Activated naive CD4-positive, alpha-beta T cell (primary cell): Measurements from ENCODE around the gene CNDP2.

Experiments
- DNase-seq, 4 experiments: peaks; one replicate each; lab custom pipeline; 2025; lab: John Stamatoyannopoulos, UW

Gene CNDP2

DNA sequence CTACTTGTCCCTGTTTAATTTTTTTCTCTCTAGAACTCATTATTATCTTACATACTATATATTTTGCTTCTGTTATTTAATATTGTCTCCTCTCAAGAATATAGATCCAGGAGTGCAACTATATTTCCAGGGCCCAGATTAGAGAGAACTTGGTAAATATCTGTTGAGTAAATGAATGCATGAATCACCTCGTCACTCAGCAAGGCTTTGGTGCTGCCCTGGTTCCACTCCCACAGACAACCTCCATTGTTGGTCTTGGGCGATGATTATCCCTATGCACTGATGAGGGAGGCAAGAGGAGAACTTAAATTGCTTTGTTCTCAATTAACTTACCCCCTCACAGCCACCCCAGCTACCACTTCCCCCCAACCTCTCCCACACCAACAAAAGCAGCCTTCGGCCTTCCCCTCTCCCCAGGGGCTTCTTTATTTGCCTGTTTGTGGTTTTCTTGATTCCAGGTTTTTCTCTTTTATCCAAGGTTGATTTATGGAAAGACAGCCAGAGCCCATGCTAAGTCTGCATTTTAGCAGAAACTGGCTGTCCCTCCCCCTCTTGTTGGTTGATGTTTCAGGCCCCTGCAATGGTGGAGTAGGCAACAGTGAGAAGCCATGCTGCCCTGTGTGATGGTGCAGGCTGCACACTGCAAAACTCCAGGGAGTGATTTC is 22.1 kb upstream of the CNDP2 start:
- DNase-seq, result no peak

DNA sequence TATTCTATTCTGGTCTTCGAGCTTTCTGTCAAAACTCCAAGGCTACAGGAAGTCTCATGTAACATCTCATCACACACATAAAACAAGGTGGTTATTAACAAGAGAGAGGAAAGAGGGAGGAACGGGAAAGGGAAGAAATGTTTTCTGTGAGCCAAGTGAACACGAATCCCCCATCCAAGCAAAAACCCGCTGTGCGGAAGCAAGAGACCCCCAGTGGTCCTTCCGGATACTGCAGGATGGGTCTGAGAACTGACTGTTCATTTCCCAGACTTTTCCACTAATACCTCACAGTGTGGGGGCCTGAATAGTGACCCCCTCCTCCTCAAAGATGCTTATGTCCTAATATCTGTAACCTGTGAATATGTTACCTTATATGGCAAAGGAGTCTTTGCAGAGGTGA is 20.0 kb upstream of the CNDP2 start:
- DNase-seq, result no peak

DNA sequence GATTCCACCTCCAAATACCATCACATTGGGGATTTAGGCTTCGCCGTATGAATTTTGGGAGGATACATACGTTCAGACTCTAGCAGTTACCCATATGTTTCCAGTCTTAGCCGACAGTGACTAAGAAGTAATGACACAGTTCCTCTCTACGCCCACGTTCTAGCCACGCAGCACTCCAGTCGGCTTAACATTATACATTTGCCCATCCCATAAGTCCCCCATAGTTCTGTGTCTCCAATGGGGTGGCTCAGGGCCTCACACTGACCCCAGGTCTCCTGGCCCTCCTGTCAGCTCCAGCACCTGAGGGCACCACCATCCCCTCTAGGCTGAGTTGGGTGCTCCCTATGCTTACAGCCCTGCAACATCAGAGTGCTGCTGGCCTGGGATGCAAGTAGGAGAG is 18.4 kb upstream of the CNDP2 start:
- DNase-seq, result no peak

DNA sequence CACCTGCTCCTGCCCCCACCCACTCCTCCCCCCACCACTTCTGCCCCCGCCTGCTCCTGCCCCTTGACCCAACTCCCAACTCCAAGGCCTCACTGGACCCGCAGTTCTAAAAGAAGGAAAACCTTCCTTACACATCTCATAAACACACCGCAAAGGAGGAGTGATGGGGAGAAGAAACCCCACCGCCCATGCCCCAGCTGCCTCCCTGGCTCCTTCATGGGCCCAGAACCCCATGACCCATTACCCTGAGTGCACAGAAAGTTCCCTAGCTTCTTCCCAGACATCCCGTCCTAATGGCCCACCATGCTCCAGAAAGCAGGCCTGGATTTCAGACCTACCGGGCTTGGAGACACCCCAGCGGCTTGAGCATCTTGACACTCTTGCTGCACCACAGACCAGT is 17.8 kb upstream of the CNDP2 start:
- DNase-seq, result no peak

DNA sequence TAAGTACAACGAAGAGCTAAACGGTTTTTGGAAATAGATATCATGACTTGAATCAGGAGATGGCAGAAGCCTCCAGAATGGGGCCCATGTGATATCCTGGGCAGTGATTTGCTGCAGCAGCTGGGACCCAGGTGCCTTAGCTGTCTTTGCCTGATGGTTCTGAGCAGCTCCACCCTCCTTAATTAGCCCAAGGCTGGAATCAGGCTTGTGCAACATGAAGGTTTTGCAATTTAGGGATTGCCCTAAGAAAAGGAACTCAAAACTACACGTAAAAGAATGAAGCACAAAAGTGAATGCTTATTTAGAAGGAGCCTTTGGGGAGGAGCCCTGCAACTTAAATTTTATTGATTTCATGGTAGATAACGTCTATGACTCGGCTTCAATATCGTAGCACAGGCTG is 17.3 kb upstream of the CNDP2 start:
- no peak for DNase-seq

DNA sequence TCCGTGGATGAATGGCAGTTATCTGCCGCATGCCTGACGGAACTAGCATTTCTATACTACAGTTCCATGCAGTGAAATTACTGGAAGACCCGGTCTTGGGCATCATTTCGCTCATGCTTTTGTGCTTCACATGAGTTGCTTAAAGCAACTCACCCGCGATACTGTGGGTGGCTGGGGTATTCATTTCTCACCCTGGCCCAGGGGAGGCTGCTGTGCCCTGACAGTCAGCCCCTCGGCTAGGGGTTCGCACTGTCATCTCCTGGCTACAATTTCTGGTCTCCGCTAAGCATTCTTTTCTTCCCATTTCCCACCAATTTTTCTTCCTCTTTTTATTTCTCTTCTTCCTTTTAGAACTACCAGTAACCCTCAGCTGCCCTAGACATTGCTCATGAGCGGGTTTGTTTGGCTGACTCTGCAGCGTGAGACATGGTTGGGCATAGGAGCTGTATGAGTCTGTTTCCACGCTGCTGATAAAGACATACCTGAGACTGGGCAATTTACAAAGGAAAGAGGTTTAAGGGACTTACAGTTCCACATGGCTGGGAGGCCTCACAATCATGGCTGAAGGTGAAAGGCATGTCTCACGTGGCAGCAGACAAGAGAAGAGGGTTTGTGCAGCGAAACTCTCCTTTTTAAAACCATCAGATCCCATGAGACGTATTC is 16.5 kb upstream of the CNDP2 start:
- no peak for DNase-seq

DNA sequence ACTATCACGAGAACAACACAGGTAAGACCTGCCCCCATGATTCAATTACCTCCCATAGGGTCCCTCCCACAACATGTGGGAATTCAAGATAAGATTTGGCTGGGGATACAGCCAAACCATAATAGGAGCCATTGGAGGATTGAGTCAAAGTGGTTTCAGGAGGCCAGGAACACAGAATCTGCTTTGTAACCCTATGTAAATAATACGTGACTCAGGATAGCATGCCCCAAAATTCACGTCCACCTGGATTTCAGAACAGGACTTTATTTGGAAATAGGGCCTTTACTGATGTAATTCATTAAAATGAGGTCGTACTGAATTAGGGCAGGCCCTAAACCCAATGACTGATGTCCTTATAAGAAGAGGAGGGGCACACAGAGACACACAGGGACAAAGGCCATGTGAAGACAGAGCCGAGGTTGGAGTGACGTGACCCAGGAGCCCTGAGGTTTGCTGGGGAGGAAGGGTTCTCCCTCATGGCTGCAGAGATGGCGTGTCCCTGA is 16.0 kb upstream of the CNDP2 start:
- no peak for DNase-seq

DNA sequence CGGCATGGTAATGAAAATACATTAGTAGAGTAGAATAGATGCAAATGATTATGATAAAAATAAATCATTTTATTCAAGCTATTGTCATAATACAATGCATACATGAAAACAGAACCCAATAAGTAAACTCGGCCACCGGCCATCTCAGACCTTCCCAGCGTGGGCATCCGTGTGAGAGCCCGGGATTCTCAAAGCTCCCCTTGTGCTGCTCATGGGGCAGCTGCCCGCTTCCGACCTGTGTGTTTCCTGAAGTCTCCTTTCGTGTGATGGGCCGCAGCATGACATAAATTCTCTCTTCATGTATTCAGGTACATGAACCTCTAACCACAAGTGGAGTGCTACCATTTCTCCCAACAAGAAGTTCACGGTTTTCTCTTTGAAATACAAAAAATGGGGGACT is 13.5 kb upstream of the CNDP2 start:
- DNase-seq, result no peak

DNA sequence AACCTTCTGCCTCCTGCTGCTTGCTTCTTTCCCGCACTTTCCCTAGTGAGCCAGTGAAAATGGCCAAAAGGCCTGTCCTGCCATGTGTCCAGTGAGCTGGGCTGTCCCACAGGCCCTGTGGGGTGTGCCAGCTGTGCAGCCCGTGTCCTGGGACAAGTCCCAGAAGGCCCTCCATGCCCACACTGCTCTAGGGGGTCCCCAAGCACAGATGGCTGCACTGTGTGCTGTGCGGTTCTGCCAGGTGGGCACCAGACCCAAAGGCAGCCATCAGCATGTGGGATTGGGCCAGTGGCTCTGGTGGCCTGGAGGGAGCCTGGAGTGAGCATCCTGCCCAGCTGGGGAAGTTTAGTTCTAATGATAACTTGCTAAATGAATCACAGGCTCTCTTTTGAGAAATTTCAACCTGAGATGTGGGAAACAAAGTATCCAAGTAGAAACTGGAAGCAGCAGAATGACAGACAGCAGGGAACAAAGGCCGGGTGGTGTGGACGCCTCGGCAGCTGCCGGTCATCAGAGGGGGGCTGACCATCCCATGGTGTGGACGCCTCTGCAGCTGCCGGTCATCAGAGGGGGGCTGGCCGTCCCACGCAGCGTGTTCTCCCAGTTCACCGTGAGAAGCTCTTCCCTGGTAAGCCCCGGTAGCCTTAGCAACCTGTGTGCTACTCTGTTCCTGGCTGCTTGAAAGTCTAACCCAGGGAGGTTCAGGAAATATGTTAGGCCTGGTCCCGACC is 9.9 kb upstream of the CNDP2 start:
- no peak for DNase-seq

DNA sequence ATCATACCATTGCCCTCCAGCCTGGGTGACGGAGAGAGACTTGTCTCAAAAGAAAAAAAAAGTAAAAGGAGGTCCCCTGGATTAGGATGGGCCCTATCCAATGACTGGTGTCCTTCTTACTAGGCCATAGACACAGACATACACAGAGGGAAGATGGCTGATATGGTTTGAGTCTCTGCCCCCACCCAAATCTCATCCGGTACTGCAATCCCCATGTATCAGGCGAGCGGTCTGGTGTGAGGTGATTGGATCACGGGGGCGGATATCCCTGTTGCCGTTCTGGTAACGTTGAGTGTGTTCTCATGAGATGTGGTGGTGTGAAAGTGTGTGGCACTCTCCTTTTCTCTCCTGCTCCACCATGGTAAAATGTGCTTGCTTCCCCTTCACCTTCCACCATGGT is 7.8 kb upstream of the CNDP2 start:
- DNase-seq, result no peak

DNA sequence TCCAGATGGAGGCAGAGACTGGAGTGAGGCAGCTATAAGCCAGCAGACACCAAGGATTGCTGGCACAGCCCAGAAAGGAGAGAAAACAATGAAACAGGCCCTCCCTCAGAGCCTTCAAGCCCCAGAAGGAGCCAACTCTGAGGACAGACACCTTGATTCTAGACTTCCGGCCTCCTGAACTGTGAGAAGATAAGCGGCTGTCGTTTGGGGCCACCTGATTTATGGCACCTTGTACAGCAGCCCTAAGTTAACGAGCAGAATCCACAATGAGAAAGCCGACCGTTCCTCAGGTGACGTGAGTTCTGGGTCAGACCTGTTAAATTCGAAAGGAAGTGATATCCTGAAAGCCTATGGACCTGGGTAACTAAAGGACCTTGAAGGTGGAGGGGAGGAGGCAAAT is 7.3 kb upstream of the CNDP2 start:
- DNase-seq, result no peak

DNA sequence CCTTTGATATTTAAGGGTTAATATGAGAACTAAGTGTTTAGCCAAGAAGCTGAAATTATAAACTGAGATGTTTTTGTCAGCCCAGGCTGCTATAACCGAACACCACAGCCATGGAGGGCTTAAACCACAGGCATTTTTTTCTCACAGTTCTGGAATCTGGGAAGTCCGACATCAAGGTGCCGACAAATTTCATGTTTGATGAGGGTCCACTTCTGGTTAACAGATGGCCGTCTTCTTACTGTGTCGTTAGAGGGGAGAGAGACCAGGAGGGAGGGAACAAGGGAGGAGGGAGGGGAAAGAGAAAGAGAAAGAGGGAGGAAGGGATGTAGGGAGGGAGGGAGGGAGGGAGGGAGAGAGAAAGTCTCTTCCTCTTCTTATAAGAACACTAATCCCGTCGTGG is 6.5 kb upstream of the CNDP2 start:
- no peak for DNase-seq

DNA sequence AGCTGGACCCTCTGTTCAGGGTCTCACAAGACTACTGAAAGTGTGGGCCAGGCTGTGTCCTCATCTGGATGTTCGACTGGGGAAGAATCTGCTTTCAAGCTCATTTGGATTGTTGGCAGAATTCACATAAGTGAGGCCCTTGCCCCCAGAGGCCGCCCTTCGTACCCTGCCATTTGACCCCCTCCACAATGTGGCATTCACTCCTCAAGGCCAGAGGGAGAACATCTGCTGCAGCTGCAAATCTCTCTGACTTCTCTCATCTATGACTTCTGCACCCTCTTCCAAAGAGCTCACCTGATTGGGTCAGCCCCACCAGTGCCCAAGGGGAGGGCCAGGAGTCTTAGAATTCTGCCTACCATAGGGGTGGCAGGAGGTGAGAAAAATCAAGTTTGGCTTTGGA is 3.9 kb upstream of the CNDP2 start:
- DNase-seq, result no peak

DNA sequence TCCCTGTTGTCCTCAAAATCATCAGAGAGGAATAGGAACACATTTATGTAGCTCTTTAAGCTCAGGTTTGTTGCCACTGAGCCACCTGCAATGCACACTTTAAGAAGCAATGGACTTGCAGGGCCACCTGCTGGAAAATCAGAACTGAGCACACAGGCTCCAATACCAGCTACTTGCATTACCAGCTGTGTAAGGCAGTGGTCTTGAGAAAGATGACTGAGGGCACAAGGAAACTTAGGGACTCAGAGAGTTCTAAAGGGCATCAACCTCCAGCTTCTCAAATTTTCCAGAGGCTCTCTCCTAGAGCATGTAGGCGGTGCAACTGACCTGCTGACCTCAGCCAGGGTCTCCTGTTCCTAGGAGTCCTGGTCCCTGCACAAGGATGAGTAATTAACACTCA is 2.5 kb upstream of the CNDP2 start:
- DNase-seq, result peak in 2 of 4 experiments; percentile 22 to 40

DNA sequence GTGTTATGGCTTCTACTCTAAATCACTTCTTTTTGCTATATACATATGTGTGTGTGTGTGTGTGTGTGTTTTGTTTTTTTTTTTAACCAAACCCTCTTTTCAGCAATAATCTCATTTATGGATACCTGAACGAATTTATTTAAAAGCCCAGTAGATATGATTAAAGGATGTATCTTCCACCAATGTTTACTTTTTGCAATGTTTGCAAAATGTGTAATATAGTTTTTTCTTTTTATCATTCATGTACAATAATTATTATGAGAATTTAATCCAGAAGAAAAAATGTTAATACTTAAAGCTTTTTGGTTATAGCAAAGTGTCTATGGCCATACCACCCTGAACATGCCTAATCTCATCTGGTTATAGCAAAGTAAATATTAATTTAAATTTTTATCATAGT is 1.6 kb upstream of the CNDP2 start:
- no peak for DNase-seq

DNA sequence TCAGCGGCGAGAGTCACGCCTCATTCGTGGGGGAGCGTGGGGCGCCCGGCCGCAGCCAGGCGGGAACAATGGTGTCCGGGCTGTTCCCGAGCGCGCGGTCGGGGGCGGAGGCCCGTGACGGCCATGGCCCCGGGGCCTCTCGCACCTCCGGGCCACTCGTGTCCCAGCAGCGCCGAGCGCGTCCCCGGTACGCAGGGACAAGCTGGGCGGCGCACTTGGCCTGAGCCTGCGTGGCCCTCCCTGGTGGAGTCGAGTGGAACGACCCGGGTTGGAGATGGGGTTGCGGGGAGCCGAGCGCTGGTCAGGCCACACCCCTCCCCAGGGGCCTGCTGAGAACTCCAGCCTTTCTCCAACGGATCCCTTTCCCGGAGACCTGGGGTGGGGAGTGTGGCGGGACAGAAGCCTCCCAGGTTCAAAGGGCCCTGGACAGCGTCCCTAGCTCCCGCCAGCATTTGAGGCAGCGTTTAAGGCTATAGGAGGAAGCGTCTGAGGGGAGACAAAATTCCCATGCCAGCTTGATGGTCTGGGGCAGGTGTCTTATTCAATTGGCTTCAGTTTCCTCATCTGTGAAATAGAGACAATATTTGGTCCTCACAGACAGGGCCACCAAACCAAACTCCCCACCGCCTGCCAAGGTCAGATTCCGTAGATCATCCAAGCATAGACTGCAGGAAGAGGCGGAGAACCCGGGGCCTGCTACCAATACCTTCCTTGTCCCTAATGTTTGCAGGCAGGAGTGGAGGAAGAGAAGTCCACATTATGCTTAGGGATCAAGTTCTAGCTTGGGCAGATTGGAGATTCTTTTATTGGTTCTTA is 553 bp downstream of the CNDP2 start:
- DNase-seq, result peak in 2 of 4 experiments; percentile 25 to 26

DNA sequence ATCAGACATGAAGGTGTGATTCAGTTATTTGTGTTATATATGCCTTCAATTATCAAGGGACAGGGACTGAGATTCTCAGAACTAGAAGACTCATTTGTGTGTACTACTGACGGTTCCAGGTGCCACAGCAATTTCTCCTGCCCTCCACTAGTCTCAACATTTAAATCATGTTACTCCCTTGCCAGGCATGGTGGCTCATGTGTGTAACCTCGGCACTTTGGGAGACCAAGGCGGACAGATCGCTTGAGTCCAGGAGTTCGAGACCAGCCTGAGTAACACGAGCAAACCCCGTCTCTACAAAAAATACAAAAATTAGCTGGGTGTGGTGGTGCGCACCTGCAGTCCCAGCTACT is 1.1 kb downstream of the CNDP2 start:
- no peak for DNase-seq

DNA sequence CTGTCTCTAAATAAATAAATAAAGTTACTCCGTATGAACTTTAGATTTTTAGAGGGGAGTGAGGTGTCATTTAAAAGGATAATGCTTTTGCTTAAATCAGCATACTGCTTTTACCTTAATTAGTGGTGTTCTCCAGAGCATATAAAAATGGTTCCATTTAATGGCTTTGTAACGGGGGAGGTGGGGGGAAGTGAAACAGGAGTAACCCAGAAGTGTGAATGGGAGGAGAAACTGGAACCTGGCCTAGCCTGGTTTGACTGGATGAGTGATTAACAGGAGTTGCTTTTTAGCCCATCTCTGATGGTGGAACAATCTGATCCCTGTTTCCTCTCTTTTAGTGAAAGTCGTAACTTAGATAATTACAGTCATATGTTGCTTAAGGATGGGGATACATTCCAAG is 1.6 kb downstream of the CNDP2 start:
- DNase-seq, result no peak

DNA sequence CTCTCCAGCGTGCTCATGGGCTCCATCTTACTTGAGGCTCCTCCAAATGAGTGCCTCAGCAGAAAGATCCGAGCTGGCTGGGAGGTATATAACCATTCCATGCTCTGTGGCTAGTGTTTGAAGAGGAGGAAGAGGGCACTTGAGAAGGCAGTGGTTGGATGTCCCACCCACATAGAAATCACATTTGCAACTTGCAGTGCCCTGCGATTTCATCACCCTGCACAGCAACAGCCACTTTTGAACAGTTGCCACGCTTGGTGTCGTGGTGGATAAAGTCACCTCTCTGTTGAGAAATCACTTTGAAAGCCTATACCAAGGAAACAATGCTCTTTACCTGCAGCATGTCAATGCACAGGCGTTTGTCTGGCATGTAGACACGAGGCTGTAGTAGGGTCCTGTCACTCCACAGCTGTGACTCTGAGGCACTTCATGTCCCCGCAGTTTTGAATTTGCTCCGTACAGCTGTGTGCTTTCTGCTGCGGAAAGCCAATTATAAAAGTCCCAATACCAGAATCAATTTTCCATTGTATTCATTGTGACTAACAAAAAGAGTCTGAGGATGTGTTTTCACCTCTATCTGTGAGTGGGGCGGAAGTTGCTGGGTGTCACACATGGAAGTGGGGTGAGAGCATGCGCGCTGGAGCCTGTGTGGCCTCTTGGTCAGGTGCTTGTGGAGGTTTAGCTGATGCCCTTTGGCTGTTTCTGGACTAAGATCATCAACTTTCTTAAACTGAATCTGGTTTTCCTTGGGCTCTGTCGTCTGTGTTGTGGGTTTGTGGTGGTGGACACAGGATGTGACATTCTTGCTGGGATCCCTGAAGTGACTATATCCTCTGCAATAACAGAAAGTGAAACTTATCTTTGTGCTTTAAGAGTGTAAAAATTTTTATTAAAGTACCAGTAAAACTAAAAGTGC is 2.8 kb downstream of the CNDP2 start:
- DNase-seq, result peak; percentile 28 to 61 (median 48)

DNA sequence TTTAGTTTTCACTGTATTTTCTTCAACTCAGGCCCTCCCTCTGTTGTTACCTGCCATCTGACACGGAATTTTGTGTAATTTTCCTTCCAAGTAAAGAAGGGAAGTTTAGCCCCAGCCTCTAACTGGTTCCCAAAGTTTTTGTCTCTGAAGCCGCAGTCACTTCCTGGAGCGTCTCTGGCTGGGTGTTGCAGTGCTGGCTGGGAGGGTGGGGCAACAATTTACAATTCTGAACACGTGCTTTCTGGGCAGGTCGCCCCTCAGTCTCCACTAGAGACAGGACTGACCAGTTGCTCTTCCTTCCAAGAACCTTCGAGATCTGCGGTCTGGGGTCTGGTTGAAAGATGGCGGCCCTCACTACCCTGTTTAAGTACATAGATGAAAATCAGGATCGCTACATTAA is 3.5 kb downstream of the CNDP2 start:
- peak in 1 of 4 experiments; percentile 8 for DNase-seq

DNA sequence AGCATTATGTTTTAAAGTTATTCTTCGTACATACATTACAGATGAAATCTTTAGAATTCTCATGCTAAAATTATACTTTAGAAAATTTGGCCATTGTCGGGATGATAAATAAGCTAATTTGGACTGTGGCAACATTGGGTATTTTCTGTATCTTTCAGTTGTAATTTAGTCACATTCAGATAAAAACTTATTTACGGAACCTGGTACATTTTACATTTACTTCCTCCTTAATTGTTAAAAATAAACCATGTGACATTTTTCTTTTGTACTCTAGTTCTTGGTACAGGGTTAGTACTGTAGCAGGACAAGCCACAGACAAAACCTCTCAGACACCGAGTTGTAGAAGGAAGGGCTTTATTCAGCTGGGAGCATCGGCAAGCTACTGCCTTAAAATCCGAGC is 4.2 kb downstream of the CNDP2 start:
- no peak for DNase-seq
